Stimulated activated CD4-positive, alpha-beta T cell treated with anti-CD3 and anti-CD28 coated beads, TNF-alpha, amount 100 ng/mL, for 24 hours (primary cell): ENCODE results near the gene MATN4.

Experiments used
- DNase-seq, 3 experiments: peaks; one replicate each; pipeline ENCODE4 v3.0.0-alpha.2; 2020; ENCODE audit warnings: low read depth in 3 of 3

MATN4 gene

DNA sequence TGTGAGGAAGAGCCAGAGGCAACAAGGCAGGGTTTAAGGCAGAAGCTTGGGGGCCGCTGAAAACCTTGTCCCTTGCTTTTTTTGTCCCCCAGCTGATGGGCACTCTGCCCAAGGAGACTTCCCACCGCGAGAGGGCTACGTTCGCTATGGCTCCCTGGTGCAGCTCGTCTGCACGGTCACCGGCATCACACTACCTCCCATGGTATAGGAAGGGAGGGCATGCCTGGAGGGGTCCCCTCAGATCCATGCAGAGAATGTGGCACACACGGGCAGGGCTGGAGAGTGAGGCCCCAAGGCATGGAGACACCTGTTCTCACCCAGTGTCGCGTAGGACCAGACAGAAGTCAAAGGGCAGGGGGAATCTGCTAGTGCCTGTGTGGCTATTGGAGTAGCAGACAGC, 5.8 kb upstream of the MATN4 start:
- no peak for DNase-seq

DNA sequence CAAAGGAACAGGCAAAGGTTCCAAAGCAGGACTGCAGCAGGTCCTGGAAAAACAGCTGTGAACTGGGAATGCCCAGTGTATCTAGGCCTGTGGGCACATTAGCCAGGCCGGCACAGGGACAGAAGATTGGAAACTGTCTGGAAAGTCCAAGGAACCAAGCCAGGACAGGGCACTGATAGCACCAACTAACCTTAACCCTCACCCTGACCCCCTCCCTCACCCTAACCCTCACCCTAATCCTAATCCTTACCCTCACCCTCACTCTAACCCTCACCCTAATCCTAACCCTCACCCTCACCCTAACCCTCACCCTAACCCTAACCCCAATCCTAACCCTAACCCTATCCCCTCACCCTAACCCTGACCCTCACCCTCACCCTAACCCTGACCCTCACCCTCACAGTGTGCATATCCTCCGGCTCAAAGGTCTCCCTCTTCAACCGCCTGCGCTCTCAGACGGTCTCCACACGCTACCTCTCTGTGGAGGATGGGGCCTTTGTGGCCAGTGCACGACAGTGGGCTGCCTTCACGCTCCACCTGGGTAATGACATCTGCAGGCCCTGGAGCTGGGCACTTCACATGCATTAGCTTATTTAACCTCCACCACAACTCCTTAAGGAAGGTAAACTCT, 5.1 kb upstream of the MATN4 start:
- no peak for DNase-seq

- no peak for DNase-seq
Measured at GRCh38 chr20:45312241-45312640, 4.1 kb upstream of the MATN4 start.

DNA sequence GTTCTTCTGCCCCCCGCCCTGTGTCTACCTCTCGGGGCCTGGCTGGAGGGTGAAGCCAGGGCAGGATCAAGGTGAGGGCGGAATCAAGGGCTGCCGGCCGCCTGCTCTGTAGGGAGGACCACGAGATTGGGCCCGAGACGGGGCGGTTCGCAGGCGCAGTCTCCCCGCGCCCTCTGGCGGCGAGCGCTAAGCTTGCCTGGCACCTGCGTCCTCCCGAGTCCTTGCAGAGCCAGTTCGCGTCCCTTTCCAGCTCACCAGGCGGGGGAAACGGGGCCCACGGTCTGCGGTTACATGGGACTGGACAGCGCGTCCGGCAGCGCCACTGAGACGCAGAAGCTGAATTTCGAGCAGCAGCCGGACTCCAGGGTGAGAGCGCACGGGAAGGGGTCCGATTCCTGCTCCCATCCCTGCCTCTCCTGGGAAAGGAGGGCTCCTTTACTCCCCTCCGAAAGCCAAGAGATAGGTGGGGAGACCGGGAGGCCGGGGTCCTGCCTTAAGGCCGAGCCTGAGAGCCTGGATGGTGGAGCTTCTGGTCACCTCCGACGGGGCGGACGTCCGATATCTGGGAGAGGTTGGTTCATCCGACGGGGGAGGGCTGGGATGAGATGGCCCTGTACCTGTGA, 3.6 kb upstream of the MATN4 start:
- peak; percentile 37 to 71 (median 47) for DNase-seq

- no peak for DNase-seq
Measured at GRCh38 chr20:45309075-45309474, 976 bp upstream of the MATN4 start.

GRCh38 chr20:45307076-45307640, 941 bp downstream of the MATN4 start:
- no peak for DNase-seq

GRCh38 chr20:45306431-45306982, 1.6 kb downstream of the MATN4 start, which contains the start of gene RBPJL:
Gene RBPJL, plus strand, starts transcription at chr20:45306840. Its CDS starts 83 bp downstream, at chr20:45306923.
- DNase-seq: peak in 2 of 3 experiments; percentile 16 to 42

- DNase-seq: no peak
Measured at GRCh38 chr20:45305262-45305661, 2.8 kb downstream of the MATN4 start.

DNA sequence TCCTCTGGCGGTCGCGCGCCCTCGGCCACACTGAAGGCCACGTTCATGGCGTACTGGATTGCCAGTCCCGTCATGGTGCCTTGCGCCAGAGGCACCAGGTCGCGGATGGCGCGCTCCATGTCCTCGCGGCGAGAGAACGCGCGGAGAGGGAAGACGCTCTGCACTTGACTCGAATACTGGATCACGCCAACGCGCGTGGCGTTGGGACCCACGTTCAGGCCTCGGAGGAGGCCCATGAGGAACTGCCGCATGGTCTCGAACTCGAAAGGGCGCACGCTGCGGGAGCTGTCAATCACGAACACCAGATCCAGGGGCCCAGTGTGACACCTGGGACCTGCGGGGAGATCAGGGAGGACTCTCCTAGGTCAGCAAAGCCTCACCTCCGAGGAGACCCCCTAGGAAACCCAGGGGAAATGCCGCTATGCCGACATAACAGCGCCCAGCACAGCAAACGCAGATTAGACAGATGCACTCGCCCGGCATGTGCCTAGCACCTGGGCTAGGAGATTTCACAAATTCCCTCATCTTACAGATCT, 3.6 kb downstream of the MATN4 start:
- DNase-seq: no peak

- no peak for DNase-seq
Measured at GRCh38 chr20:45303586-45304463, 4.3 kb downstream of the MATN4 start.

DNA sequence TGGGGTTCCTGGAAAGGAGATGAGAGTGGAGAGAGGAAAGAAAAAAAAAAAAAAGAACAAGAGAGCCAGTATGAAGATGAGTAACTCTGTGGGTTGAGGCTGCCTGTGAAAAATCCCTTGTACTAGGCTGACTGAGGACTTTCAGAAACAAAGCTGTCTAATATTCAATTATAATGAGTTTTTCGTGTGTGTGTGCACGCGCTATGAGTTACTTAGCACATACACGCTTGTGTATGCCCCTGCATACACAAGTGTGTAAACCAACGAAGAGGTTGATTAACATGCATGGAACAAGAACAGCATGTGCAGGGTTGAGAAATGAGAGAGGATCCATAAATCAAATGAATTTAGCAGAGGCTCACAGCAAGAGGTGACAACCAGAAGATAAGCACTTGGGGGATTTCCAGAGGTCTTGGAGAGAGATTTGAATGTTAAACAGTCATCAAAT, 6.3 kb downstream of the MATN4 start:
- no peak for DNase-seq

GRCh38 chr20:45300961-45301360, 7.1 kb downstream of the MATN4 start:
- DNase-seq: peak in 1 of 3 experiments; percentile 42

- no peak for DNase-seq
Measured at GRCh38 chr20:45299786-45300185, 8.3 kb downstream of the MATN4 start.

- no peak for DNase-seq
Measured at GRCh38 chr20:45297786-45298497, 10.2 kb downstream of the MATN4 start.

DNA sequence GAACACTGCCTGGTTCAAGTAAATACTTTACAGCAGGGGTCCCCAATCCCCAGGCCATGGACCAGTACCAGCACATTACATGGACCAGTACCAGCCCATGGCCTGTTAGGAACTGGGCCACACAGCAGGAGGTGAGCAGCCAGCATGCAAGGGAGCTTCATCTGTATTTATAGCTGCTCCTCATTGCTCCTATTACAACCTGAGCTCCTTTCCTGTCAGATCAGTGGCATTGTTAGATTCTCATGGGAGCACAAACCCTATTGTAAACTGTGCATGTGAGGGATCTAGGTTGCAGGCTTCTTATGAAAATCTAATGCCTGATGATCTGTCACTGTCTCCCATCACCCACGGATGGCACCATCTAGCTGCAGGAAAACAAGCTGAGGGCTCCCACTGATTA, 13.4 kb downstream of the MATN4 start:
- DNase-seq: no peak

- no peak for DNase-seq
Measured at GRCh38 chr20:45294003-45294368, 14.1 kb downstream of the MATN4 start.

DNA sequence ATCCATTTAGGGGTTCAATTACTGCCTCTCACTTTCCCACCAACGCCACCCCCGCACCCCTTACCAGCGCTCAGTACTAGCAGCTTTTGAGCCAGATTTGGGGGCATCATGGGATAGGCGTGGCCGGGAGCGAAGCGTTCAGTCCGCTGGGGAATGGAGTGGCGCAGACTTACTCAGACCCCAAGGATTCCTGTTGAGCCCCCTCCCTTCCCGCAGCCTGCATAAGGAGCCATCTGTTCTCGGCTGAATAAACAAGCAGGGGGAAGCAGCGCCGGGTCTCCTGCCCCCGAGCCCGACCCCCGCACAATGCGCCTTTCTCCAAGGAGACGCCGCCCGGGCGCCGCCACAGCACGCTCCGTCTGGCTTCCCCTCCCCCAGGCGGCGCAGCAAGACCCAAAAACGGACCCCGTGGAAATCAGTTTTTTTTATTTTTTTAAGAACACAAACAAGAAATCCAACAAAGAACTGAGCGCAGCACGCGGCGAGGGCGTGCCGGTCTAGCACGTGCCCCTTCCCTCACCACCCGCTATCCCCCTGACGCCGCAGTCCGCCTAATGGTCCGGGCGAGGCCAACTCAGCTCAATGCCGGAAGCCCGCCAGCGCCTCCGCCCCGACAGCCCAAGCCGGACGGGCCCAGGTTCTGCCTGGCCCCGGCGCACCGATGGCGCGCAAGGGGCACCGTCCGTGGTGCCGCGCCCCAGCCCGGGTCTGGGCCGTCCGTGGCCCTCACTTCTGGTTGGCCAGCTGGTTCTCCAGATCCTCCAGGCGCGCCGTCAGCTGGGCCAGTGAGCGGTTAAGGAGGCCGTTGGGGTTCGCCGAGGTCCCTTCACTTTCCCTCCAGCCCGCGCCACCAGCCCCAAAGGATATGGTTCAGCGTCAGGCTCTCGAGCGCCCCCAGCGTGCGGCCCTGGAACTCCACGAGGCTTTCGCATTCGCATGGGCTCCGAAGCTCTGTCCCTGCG, 14.8 kb downstream of the MATN4 start:
- peak; percentile 68 to 86 (median 71) for DNase-seq

GRCh38 chr20:45292343-45292742, 15.8 kb downstream of the MATN4 start:
- DNase-seq: no peak

GRCh38 chr20:45291526-45291925, 16.6 kb downstream of the MATN4 start:
- no peak for DNase-seq
